Mucosa of gallbladder (tissue), 1 donor: ENCODE data around the gene NIN. TPM values are rescaled to one million over a fixed set of nuclear protein-coding genes. Genes with fewer than 3 reads are reported as not detected.

ENCODE experiments used
- total RNA-seq: library from RNA; stranded (reverse); gene quantifications from one replicate; pipeline ENCODE4 v1.2.1, GENCODE V29; 2021
- donor health status: DM: no; HTN: no; CAD: no.

Gene NIN
- total RNA-seq, 1 donor from 2014 or later: 28.3 TPM

Other genes starting within 250 kb of the NIN start
- 24.1 TPM for gene SAV1, start 162.9 kb downstream of the NIN start, total RNA-seq
- 1.0 TPM for gene ABHD12B, start 40.9 kb upstream of the NIN start, total RNA-seq
- gene PYGL, start 113.3 kb upstream of the NIN start, total RNA-seq: 11.2 TPM